Right lobe of liver (tissue), 4 donors: ENCODE data around the gene TMEM225B.
"Not testable (repeated sequence)": the region's sequence is repeated elsewhere in the genome, so short reads cannot be mapped to it uniquely, and the experiment has no call there.

Experiments used
- CTCF ChIP-seq, 4 donors: fragments of 200-600 bp in 3 of 4; fragments of 450-650 bp in 1 of 4; IDR thresholded peaks; one replicate each; pipeline versions ENCODE4 v1.5.1 to v1.8.0; 2016 to 2022; ENCODE audit warnings: antibody characterized with exemption in 4 of 4, mild to moderate bottlenecking in 2 of 4
- POLR2A ChIP-seq: fragments of 450-650 bp; IDR thresholded peaks from one replicate; pipeline ENCODE4 v1.6.1; 2017; ENCODE audit warnings: antibody characterized with exemption, mild to moderate bottlenecking
- donor health status: DM: no; HTN: no; CAD: no.
- donor health status: DM: no; HTN: no; CAD: no.
- donor health status: DM: no; HTN: yes; CAD: no.

GRCh38 chr7:99580778-99581332 lies 17.2 kb upstream of the TMEM225B start:
- not testable (repeated sequence) for TF ChIP-seq POLR2A; CTCF (IDR thresholded peaks at IDR 0.05)
